Body of pancreas (tissue), 4 donors: ENCODE results near the gene CPT1A.

Experiments used
- CTCF ChIP-seq, 7 experiments: fragments of 450-650 bp in 4 of 7; fragments of 200-600 bp in 3 of 7; sonication (generic) in 3 of 7; IDR thresholded peaks; one replicate each; pipeline ENCODE4 v1.5.1; 2016 to 2019; ENCODE audit warnings: antibody characterized with exemption in 7 of 7
- POLR2A ChIP-seq, 3 donors: fragments of 450-650 bp; IDR thresholded peaks; one replicate each; pipeline ENCODE4 v1.6.1; 2016; ENCODE audit warnings: antibody characterized with exemption in 3 of 3, mild to moderate bottlenecking in 2 of 3

GRCh38 chr11:68757711-68758110 lies 84.0 kb downstream of the CPT1A start:
- TF ChIP-seq POLR2A (IDR thresholded peaks at IDR 0.05) (no peak), CTCF (IDR thresholded peaks at IDR 0.05) (no peak)
